Activated naive CD8-positive, alpha-beta T cell treated with anti-CD3 and anti-CD28 coated beads, Interleukin-2, amount 10 ng/mL, durations not matched to agents 7 days and 5 days (primary cell): ENCODE data around the gene TTLL5. TPM values are rescaled to one million over a fixed set of nuclear protein-coding genes. Genes with fewer than 3 reads are reported as not detected.

ENCODE experiments used
- ATAC-seq: fragments of 150-1000 bp; cut with Tn5 transposase; one replicate; pipeline ENCODE4 v1.10.0; 2021; ENCODE audit warnings: low read depth, moderate library complexity
- POLR2A ChIA-PET: fragments of 350-600 bp; sonication (Branson Sonifier 250); formaldehyde crosslinking; loops from one replicate; lab custom pipeline; 2021; ENCODE audit warnings: antibody characterized with exemption; lab: Charles Lee
- DNase-seq: peaks from one replicate; pipeline ENCODE4 v3.0.0; 2021
- H3K27ac Mint-ChIP-seq: one replicate; pipeline ENCODE4 v1.8.0; 2022; ENCODE audit warnings: mild to moderate bottlenecking, mixed read lengths
- H3K27me3 Mint-ChIP-seq: one replicate; pipeline ENCODE4 v1.8.0; 2022; ENCODE audit warnings: mild to moderate bottlenecking, moderate library complexity, mixed read lengths
- H3K36me3 Mint-ChIP-seq: one replicate; pipeline ENCODE4 v1.8.0; 2021; ENCODE audit warnings: mild to moderate bottlenecking, mixed read lengths
- H3K4me1 Mint-ChIP-seq: one replicate; pipeline ENCODE4 v1.8.0; 2021; ENCODE audit warnings: mixed read lengths
- H3K4me3 Mint-ChIP-seq: one replicate; pipeline ENCODE4 v1.8.0; 2022; ENCODE audit warnings: mild to moderate bottlenecking, moderate library complexity, mixed read lengths
- H3K9me3 Mint-ChIP-seq: one replicate; pipeline ENCODE4 v1.8.0; 2021; ENCODE audit warnings: mixed read lengths
- total RNA-seq, 2 experiments: library from RNA; stranded (reverse); gene quantifications; one replicate each; pipeline ENCODE4 v1.2.3, GENCODE V29; 2021

The TTLL5 gene
- total RNA-seq, 2 experiments from 2014 or later = 31.8 to 32.7 TPM

GRCh38 chr14:75876530-75876929, 215.5 kb downstream of the TTLL5 start:
- Mint-ChIP-seq H3K36me3 (peaks cover 7% of the 10 kb centered on the region), H3K27ac (no peak overlapping the region), H3K27me3 (no peaks in the 10 kb centered on the region), H3K4me3 (no peak overlapping the region), H3K4me1 (peaks cover 10% of the 10 kb centered on the region), H3K9me3 (no peaks in the 10 kb centered on the region)
- ATAC-seq = no peak
- DNase-seq = no peak
- POLR2A ChIA-PET = no interaction called here

GRCh38 chr14:75877292-75877691, 216.2 kb downstream of the TTLL5 start:
- POLR2A ChIA-PET = no interaction called here
- H3K4me3 Mint-ChIP-seq = no peak overlapping the region
- no peak overlapping the region for H3K27ac Mint-ChIP-seq
- DNase-seq = no peak
- H3K27me3 Mint-ChIP-seq = no peaks in the 10 kb centered on the region
- ATAC-seq = no peak
- peaks cover 5% of the 10 kb centered on the region for H3K36me3 Mint-ChIP-seq
- H3K9me3 Mint-ChIP-seq = no peaks in the 10 kb centered on the region
- peaks cover 8% of the 10 kb centered on the region for H3K4me1 Mint-ChIP-seq

- no peak for ATAC-seq
- no peaks in the 10 kb centered on the region for H3K9me3 Mint-ChIP-seq
- peaks cover 8% of the 10 kb centered on the region for H3K4me1 Mint-ChIP-seq
- H3K4me3 Mint-ChIP-seq = no peak overlapping the region
- POLR2A ChIA-PET = no interaction called here
- DNase-seq = no peak
- H3K36me3 Mint-ChIP-seq = peaks cover 5% of the 10 kb centered on the region
- no peak overlapping the region for H3K27ac Mint-ChIP-seq
- H3K27me3 Mint-ChIP-seq = no peaks in the 10 kb centered on the region
These were observed 216.8 kb downstream of the TTLL5 start for GRCh38 chr14:75877884-75878283.

- peaks cover 8% of the 10 kb centered on the region for H3K4me1 Mint-ChIP-seq
- POLR2A ChIA-PET = no interaction called here
- no peak overlapping the region for H3K27ac Mint-ChIP-seq
These were observed 218.0 kb downstream of the TTLL5 start for GRCh38 chr14:75879031-75879430.

GRCh38 chr14:75880512-75880911, 219.5 kb downstream of the TTLL5 start:
- Mint-ChIP-seq H3K9me3 (no peaks in the 10 kb centered on the region), H3K36me3 (peaks cover 6% of the 10 kb centered on the region), H3K4me3 (no peak overlapping the region), H3K27me3 (no peaks in the 10 kb centered on the region), H3K4me1 (peaks cover 7% of the 10 kb centered on the region), H3K27ac (no peak overlapping the region)
- no peak for ATAC-seq
- POLR2A ChIA-PET = no interaction called here
- DNase-seq = no peak

More at GRCh38 chr14:75879031-75879430, 218.0 kb downstream of the TTLL5 start:
- Mint-ChIP-seq H3K9me3 (no peaks in the 10 kb centered on the region), H3K27me3 (no peaks in the 10 kb centered on the region), H3K36me3 (peaks cover 4% of the 10 kb centered on the region), H3K4me3 (no peak overlapping the region)
- ATAC-seq (no peak), DNase-seq (no peak)

GRCh38 chr14:75881994-75882393, 220.9 kb downstream of the TTLL5 start:
- no peak overlapping the region for H3K27ac Mint-ChIP-seq
- DNase-seq (no peak), ATAC-seq (no peak)
- H3K4me1 Mint-ChIP-seq = peaks cover 1% of the 10 kb centered on the region
- no peaks in the 10 kb centered on the region for H3K27me3 Mint-ChIP-seq
- H3K9me3 Mint-ChIP-seq = no peaks in the 10 kb centered on the region
- H3K4me3 Mint-ChIP-seq = no peak overlapping the region
- H3K36me3 Mint-ChIP-seq = peaks cover 6% of the 10 kb centered on the region
- POLR2A ChIA-PET = no interaction called here

- Mint-ChIP-seq H3K4me1 (no peaks in the 10 kb centered on the region), H3K27me3 (no peaks in the 10 kb centered on the region), H3K27ac (no peak overlapping the region), H3K36me3 (peaks cover 6% of the 10 kb centered on the region), H3K9me3 (peaks cover 2% of the 10 kb centered on the region), H3K4me3 (no peak overlapping the region)
- POLR2A ChIA-PET = no interaction called here
- ATAC-seq = no peak
- no peak for DNase-seq
These were observed 223.2 kb downstream of the TTLL5 start for GRCh38 chr14:75884198-75884611.

GRCh38 chr14:75885829-75886228, 224.8 kb downstream of the TTLL5 start:
- peaks cover 2% of the 10 kb centered on the region for H3K9me3 Mint-ChIP-seq
- H3K4me1 Mint-ChIP-seq = no peaks in the 10 kb centered on the region

GRCh38 chr14:75886636-75887348, 225.7 kb downstream of the TTLL5 start:
- POLR2A ChIA-PET = no interaction called here
- Mint-ChIP-seq H3K36me3 (peaks cover 9% of the 10 kb centered on the region), H3K4me1 (no peaks in the 10 kb centered on the region), H3K4me3 (no peak overlapping the region), H3K27me3 (no peaks in the 10 kb centered on the region), H3K9me3 (peaks cover 2% of the 10 kb centered on the region), H3K27ac (no peak overlapping the region)
- ATAC-seq (no peak), DNase-seq (no peak)

More at GRCh38 chr14:75885829-75886228, 224.8 kb downstream of the TTLL5 start:
- DNase-seq = no peak
- Mint-ChIP-seq H3K27ac (no peak overlapping the region), H3K4me3 (no peak overlapping the region), H3K36me3 (peaks cover 6% of the 10 kb centered on the region), H3K27me3 (no peaks in the 10 kb centered on the region)
- POLR2A ChIA-PET = no interaction called here
- ATAC-seq = no peak

GRCh38 chr14:75888945-75889344, 227.9 kb downstream of the TTLL5 start:
- H3K27me3 Mint-ChIP-seq = no peaks in the 10 kb centered on the region
- peaks cover 2% of the 10 kb centered on the region for H3K9me3 Mint-ChIP-seq
- H3K4me3 Mint-ChIP-seq = no peak overlapping the region
- POLR2A ChIA-PET = no interaction called here
- ATAC-seq = no peak
- no peaks in the 10 kb centered on the region for H3K4me1 Mint-ChIP-seq
- peaks cover 6% of the 10 kb centered on the region for H3K36me3 Mint-ChIP-seq
- no peak overlapping the region for H3K27ac Mint-ChIP-seq
- DNase-seq = no peak

GRCh38 chr14:75896341-75896740, 235.3 kb downstream of the TTLL5 start:
- H3K4me3 Mint-ChIP-seq = no peak overlapping the region
- no peak overlapping the region for H3K27ac Mint-ChIP-seq
- ATAC-seq (no peak), DNase-seq (no peak)
- peaks cover 3% of the 10 kb centered on the region for H3K4me1 Mint-ChIP-seq
- POLR2A ChIA-PET = no interaction called here
- no peaks in the 10 kb centered on the region for H3K9me3 Mint-ChIP-seq
- no peaks in the 10 kb centered on the region for H3K27me3 Mint-ChIP-seq
- peaks cover 2% of the 10 kb centered on the region for H3K36me3 Mint-ChIP-seq

GRCh38 chr14:75904311-75904710, 243.3 kb downstream of the TTLL5 start:
- DNase-seq (no peak), ATAC-seq (no peak)
- Mint-ChIP-seq H3K4me3 (no peak overlapping the region), H3K27ac (no peak overlapping the region), H3K36me3 (no peaks in the 10 kb centered on the region), H3K27me3 (no peaks in the 10 kb centered on the region), H3K9me3 (no peaks in the 10 kb centered on the region), H3K4me1 (no peaks in the 10 kb centered on the region)
- POLR2A ChIA-PET = no interaction called here

GRCh38 chr14:75905147-75905904, 244.3 kb downstream of the TTLL5 start:
- Mint-ChIP-seq H3K4me3 (no peak overlapping the region), H3K27me3 (no peaks in the 10 kb centered on the region), H3K9me3 (no peaks in the 10 kb centered on the region), H3K4me1 (no peaks in the 10 kb centered on the region), H3K27ac (no peak overlapping the region), H3K36me3 (no peaks in the 10 kb centered on the region)
- POLR2A ChIA-PET = interaction anchor here (1.9 kb wide), 1 partner anchor 77 kb away, joined by 10 read pairs; the partner anchor contains the start of gene TGFB3
- DNase-seq (no peak), ATAC-seq (no peak)

GRCh38 chr14:75906228-75906627, 245.2 kb downstream of the TTLL5 start:
- no peak overlapping the region for H3K27ac Mint-ChIP-seq
- ATAC-seq (no peak), DNase-seq (no peak)
- POLR2A ChIA-PET = interaction anchor here (1.9 kb wide), 1 partner anchor 76 kb away, joined by 10 read pairs; the partner anchor contains the start of gene TGFB3
- no peaks in the 10 kb centered on the region for H3K9me3 Mint-ChIP-seq
- no peaks in the 10 kb centered on the region for H3K36me3 Mint-ChIP-seq
- no peak overlapping the region for H3K4me3 Mint-ChIP-seq
- H3K4me1 Mint-ChIP-seq = no peaks in the 10 kb centered on the region
- H3K27me3 Mint-ChIP-seq = no peaks in the 10 kb centered on the region
